ENCODE data around the gene SOX5.
A peak's percentile ranks its signal among the peaks of the same experiment; 100 is the strongest.
"Not testable (repeated sequence)": the region's sequence is repeated elsewhere in the genome, so short reads cannot be mapped to it uniquely, and the experiment has no call there.

SOX5 gene

DNA sequence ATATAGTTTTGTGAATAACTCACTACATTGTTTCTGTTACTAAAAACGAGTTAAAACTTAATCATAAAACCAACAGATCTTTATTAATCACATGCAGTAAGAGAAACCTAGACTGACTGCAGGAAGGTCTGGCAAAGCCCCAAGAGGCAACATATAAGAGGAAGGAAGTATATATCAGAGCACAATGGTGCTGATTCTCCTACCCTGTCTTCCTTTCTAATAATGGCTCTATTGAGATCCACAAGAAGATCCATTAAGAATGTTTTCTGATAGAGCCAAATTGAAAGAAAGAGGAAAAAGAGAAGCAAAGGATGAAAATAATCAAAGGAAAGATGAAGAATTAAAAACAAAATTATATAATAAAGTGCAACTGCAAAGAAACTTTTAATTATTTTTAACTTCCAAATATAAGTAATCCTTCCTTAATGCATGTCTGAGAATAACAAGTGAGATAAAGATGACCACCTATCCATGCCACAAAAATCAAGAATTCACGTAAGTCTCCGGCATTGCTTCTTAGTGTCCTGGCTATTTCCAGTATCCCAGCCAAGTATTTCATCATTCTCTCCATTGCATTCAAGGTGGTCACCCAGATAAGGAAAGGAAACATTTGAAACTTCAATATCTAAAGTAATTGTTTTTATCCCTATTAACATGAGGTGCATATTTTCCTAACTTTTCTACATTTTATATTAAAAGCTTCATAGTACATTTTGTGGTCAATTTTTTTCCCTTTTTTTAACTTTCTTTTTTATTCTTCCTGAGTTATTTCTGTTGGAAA lies 62.2 kb downstream of the SOX5 start:
- no peak overlapping the region for H3K4me3 ChIP-seq (ENCODE audit: control insufficient read depth, low read depth, low read length)
- TF ChIP-seq, protein P1, sequence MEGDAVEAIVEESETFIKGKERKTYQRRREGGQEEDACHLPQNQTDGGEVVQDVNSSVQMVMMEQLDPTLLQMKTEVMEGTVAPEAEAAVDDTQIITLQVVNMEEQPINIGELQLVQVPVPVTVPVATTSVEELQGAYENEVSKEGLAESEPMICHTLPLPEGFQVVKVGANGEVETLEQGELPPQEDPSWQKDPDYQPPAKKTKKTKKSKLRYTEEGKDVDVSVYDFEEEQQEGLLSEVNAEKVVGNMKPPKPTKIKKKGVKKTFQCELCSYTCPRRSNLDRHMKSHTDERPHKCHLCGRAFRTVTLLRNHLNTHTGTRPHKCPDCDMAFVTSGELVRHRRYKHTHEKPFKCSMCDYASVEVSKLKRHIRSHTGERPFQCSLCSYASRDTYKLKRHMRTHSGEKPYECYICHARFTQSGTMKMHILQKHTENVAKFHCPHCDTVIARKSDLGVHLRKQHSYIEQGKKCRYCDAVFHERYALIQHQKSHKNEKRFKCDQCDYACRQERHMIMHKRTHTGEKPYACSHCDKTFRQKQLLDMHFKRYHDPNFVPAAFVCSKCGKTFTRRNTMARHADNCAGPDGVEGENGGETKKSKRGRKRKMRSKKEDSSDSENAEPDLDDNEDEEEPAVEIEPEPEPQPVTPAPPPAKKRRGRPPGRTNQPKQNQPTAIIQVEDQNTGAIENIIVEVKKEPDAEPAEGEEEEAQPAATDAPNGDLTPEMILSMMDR (conservative IDR thresholded peaks at IDR 0.05; ENCODE audit: control insufficient read depth, insufficient read depth, low read depth, low read length): no peak
- DNase-seq (ENCODE audit: low read depth): peak; percentile 7

DNA sequence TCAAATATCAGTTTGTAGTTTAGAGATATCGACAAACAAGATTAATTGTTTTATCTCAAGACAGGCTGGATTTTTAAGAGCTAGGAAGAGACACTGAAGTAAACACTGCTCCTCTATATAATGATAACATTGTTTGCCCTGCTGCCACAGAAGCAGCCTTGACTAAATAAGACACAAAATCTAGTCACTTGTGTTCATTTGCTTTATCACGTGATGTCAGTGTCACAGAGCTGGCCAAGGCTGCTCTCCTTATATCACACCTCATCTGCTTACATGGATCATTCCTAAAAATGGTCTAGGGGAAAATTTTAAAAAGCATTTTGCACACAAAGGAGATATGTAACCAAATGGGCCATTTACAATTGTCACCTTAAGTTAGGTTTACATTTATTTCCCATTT lies 64.1 kb downstream of the SOX5 start:
- TF ChIP-seq, protein P1 (conservative IDR thresholded peaks at IDR 0.05; ENCODE audit: control insufficient read depth, insufficient read depth, low read depth, low read length): no peak
- no peak for DNase-seq (ENCODE audit: low read depth)
- no peak overlapping the region for H3K4me3 ChIP-seq (ENCODE audit: control insufficient read depth, low read depth, low read length)

DNA sequence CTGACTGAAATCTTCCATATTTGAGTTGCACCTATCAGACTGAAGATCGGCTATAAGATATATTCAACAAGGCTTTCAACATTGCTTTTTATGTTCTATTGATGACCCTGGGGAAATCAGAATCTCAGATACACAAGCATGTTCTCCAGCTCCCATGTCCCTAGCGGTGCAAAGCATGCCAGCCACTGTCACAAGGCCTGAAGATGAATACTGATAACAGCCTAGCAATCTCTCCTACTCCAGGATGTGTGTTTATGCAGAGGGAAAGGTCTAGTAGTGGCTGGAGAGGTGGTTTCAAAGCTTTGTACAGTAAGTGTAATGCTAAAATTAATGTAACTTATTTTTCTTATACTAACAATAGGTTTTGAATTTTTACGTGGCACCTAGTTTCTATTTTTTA lies 64.6 kb downstream of the SOX5 start:
- no peak for DNase-seq (ENCODE audit: low read depth)
- TF ChIP-seq, protein P1 (conservative IDR thresholded peaks at IDR 0.05; ENCODE audit: control insufficient read depth, insufficient read depth, low read depth, low read length): no peak
- H3K4me3 ChIP-seq (ENCODE audit: control insufficient read depth, low read depth, low read length): no peak overlapping the region

DNA sequence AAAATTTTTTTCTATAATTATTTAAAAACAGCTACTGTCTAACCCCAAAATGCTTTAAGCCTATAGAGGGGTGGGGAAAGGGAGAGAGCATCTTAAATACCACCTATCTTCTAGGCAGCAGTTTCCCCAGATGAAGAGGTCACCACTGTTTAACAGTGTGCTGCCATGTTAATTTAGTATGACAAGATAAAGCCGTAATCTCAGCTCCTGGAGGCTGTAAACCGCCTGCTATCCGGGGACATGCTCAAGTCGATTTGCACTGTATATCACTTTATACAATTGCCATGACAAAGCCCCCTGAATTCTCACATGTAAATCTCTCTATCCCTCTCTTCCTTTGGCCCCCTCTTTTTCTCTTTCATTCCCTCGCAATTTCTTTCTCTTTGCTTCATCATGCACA lies 68.5 kb downstream of the SOX5 start:
- no peak overlapping the region for H3K4me3 ChIP-seq (ENCODE audit: control insufficient read depth, low read depth, low read length)
- no peak for DNase-seq (ENCODE audit: low read depth)
- TF ChIP-seq, protein P1 (conservative IDR thresholded peaks at IDR 0.05; ENCODE audit: control insufficient read depth, insufficient read depth, low read depth, low read length): no peak

DNA sequence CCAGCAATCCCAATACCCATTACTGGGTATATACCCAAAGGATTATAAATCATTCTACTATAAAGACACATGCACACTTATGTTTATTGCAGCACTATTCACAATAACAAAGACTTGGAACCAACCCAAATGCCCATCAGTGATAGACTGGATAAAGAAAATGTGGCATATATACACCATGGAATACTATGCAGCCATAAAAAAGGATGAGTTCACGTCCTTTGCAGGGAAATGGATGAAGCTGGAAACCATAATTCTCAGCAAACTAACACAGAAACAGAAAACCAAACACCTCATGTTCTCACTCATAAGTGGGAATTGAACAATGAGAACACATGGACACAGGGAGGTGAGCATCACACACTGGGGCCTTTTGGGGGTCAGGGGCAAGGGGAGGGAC lies 72.9 kb downstream of the SOX5 start:
- H3K4me3 ChIP-seq (ENCODE audit: control insufficient read depth, low read depth, low read length); DNase-seq (ENCODE audit: low read depth): not testable (repeated sequence)

DNA sequence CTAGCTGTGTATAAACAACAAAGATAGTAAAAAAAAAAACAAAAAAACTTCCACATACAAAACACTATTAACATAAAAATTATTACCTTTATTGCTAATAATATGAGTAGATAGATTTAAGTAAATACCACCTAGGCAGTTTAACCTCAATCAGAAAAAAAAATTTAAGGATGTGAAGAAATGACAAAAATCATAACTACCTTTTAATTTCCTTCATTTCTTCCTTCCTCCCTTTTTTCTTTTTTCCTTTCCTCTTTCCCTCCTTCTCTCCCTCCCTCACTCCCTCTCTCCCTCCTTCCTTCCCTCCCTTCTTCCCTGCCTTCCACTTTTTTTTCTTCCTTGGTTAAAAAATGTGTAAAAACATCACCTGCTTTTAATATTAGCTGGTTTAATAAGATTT lies 81.7 kb downstream of the SOX5 start:
- TF ChIP-seq, protein P1 (conservative IDR thresholded peaks at IDR 0.05; ENCODE audit: control insufficient read depth, insufficient read depth, low read depth, low read length): no peak
- DNase-seq (ENCODE audit: low read depth): no peak
- no peak overlapping the region for H3K4me3 ChIP-seq (ENCODE audit: control insufficient read depth, low read depth, low read length)

DNA sequence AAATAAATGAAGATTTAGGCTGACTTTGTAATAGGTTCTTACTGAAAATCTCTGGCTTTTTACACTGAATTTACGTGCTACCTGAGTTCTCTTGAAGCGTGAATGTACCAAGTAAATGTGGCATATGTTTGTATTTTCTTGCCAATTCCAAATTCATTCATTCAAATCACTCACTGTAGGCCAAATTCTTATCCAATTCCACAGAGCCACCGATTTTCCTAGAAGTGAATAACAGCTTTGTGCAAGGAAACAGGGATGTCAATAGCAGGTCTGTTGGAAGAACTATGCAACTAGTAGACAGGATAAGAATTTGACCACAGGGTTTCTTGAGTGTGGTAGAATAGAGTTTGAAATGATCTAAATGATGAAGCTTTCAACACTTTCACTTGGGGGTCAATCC lies 86.8 kb downstream of the SOX5 start:
- no peak overlapping the region for H3K4me3 ChIP-seq (ENCODE audit: control insufficient read depth, low read depth, low read length)
- TF ChIP-seq, protein P1 (conservative IDR thresholded peaks at IDR 0.05; ENCODE audit: control insufficient read depth, insufficient read depth, low read depth, low read length): no peak
- no peak for DNase-seq (ENCODE audit: low read depth)

Measured in fibroblast of mammary gland (primary cell).